ENCODE measurements around the gene RASSF5. TPM values are rescaled to one million over a fixed set of nuclear protein-coding genes. Genes with fewer than 3 reads are reported as not detected.

Gene RASSF5
- total RNA-seq, 1 experiment from 2014 or later: 0.75 TPM

DNA sequence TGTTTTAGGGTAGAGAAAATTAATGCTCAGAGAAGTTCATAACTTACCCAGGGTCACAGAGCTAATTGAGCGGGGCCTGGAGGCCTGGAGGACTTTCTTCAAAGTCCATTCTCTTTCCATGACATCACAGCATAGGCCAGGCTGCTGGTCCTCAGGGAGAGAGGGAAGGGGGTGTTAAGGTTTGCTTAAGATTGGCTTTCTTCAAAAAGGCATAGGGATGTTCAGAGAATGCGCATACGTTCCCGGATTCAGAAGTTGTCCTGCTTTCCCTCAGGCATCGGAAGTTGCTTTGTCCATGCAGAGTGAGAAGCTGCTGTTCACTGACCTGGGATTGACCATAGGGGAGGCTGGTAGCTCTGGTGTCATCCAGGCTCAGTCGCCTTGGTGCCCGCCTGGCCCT lies 25.0 kb downstream of the RASSF5 start:
- intact Hi-C loops (cut with micrococcal nuclease; ENCODE audit: unreplicated experiment): no loop called here
- H3K36me3 ChIP-seq (ENCODE audit: insufficient read depth, low read length, poor library complexity, severe bottlenecking): no peaks in the 10 kb centered on the region
- no TSS peak for BruUV-seq (replicated peaks)
- no peaks in the 10 kb centered on the region for H3K4me1 ChIP-seq (ENCODE audit: insufficient read depth, low read length, poor library complexity, severe bottlenecking)
- DNase-seq (ENCODE audit: low spot score): no peak
- no peaks in the 10 kb centered on the region for H3K27me3 ChIP-seq (replicated peaks; ENCODE audit: insufficient read depth, low read depth, low read length, poor library complexity)
- TF ChIP-seq, protein P1, sequence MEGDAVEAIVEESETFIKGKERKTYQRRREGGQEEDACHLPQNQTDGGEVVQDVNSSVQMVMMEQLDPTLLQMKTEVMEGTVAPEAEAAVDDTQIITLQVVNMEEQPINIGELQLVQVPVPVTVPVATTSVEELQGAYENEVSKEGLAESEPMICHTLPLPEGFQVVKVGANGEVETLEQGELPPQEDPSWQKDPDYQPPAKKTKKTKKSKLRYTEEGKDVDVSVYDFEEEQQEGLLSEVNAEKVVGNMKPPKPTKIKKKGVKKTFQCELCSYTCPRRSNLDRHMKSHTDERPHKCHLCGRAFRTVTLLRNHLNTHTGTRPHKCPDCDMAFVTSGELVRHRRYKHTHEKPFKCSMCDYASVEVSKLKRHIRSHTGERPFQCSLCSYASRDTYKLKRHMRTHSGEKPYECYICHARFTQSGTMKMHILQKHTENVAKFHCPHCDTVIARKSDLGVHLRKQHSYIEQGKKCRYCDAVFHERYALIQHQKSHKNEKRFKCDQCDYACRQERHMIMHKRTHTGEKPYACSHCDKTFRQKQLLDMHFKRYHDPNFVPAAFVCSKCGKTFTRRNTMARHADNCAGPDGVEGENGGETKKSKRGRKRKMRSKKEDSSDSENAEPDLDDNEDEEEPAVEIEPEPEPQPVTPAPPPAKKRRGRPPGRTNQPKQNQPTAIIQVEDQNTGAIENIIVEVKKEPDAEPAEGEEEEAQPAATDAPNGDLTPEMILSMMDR (conservative IDR thresholded peaks at IDR 0.05; ENCODE audit: low read depth, low read length): no peak
- no peak for TF ChIP-seq EZH2 (IDR thresholded peaks at IDR 0.05; ENCODE audit: borderline replicate concordance, low read depth, low read length, poor library complexity, severe bottlenecking)
- ChIA-PET CTCF (interaction anchor here (1.1 kb wide), 1 partner anchor 10 kb away, joined by 3 read pairs; no protein-coding TSS in a partner anchor), POLR2A (ENCODE audit: low non-redundant PET) (no interaction called here)
- H3K9me3 ChIP-seq (ENCODE audit: low read depth, low read length, poor library complexity, severe bottlenecking): no peaks in the 10 kb centered on the region
- H3K4me3 ChIP-seq (ENCODE audit: low read depth, low read length, poor library complexity, severe bottlenecking): no peak overlapping the region
- H3K27ac ChIP-seq (ENCODE audit: low read depth, low read length, poor library complexity, severe bottlenecking): no peak overlapping the region

DNA sequence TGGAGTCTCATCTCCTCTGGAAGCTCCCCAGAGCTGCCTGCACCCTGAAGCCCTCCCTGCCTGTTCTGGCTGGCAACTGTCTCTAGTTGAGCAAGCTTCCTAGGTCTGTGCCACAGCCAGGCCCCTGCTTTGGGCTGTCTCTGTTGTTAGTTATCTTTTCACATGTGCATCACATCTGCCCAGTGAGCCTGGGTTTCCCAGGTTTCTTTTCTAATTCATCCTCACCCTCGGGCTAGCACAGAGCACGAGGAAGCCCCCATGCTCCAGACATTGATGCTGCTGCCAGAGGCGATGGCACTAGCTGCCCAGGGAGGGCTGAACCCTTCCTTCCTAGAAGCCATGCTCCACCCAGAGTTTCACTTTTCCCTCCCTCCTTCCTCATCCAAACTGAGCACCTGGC lies 27.2 kb downstream of the RASSF5 start:
- intact Hi-C loops (cut with micrococcal nuclease; ENCODE audit: unreplicated experiment): no loop called here
- BruUV-seq (replicated peaks): no TSS peak
- no peaks in the 10 kb centered on the region for H3K27me3 ChIP-seq (replicated peaks; ENCODE audit: insufficient read depth, low read depth, low read length, poor library complexity)
- POLR2A ChIA-PET (ENCODE audit: low non-redundant PET): no interaction called here
- H3K36me3 ChIP-seq (ENCODE audit: insufficient read depth, low read length, poor library complexity, severe bottlenecking): no peaks in the 10 kb centered on the region
- H3K4me1 ChIP-seq (ENCODE audit: insufficient read depth, low read length, poor library complexity, severe bottlenecking): no peaks in the 10 kb centered on the region
- TF ChIP-seq EZH2 (IDR thresholded peaks at IDR 0.05; ENCODE audit: borderline replicate concordance, low read depth, low read length, poor library complexity, severe bottlenecking): no peak
- TF ChIP-seq, protein P1 (conservative IDR thresholded peaks at IDR 0.05; ENCODE audit: low read depth, low read length): no peak
- CTCF ChIA-PET: no interaction called here
- no peaks in the 10 kb centered on the region for H3K9me3 ChIP-seq (ENCODE audit: low read depth, low read length, poor library complexity, severe bottlenecking)
- no peak overlapping the region for H3K27ac ChIP-seq (ENCODE audit: low read depth, low read length, poor library complexity, severe bottlenecking)
- DNase-seq (ENCODE audit: low spot score): no peak
- no peak overlapping the region for H3K4me3 ChIP-seq (ENCODE audit: low read depth, low read length, poor library complexity, severe bottlenecking)

DNA sequence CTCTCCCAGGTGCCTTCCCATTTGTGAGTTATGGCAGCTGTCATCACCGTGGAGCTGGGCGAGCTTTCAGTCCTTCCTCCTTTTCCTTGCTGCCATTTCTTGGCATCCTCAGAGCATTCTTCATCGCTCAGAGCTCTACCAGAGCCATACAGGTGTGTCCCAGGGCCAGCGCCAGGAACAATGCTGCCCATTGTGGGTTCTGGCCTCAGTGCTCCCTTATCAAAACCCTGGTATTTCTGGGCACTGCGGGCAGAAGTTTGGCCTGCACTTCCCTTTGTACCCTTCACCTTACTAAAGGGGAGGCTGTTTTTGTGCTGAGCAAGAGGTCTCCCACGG lies 28.5 kb downstream of the RASSF5 start:
- no peaks in the 10 kb centered on the region for H3K27me3 ChIP-seq (replicated peaks; ENCODE audit: insufficient read depth, low read depth, low read length, poor library complexity)
- no TSS peak for BruUV-seq (replicated peaks)
- intact Hi-C loops (cut with micrococcal nuclease; ENCODE audit: unreplicated experiment): no loop called here
- no peaks in the 10 kb centered on the region for H3K36me3 ChIP-seq (ENCODE audit: insufficient read depth, low read length, poor library complexity, severe bottlenecking)
- H3K4me3 ChIP-seq (ENCODE audit: low read depth, low read length, poor library complexity, severe bottlenecking): no peak overlapping the region
- no peak for TF ChIP-seq EZH2 (IDR thresholded peaks at IDR 0.05; ENCODE audit: borderline replicate concordance, low read depth, low read length, poor library complexity, severe bottlenecking)
- TF ChIP-seq, protein P1 (conservative IDR thresholded peaks at IDR 0.05; ENCODE audit: low read depth, low read length): no peak
- H3K27ac ChIP-seq (ENCODE audit: low read depth, low read length, poor library complexity, severe bottlenecking): no peak overlapping the region
- ChIA-PET CTCF (no interaction called here), POLR2A (ENCODE audit: low non-redundant PET) (no interaction called here)
- DNase-seq (ENCODE audit: low spot score): no peak
- H3K9me3 ChIP-seq (ENCODE audit: low read depth, low read length, poor library complexity, severe bottlenecking): no peaks in the 10 kb centered on the region
- no peaks in the 10 kb centered on the region for H3K4me1 ChIP-seq (ENCODE audit: insufficient read depth, low read length, poor library complexity, severe bottlenecking)

Data from A673 (cell line).